PC-9 (cell line): ENCODE results near the gene C1QTNF1.
A peak's percentile ranks its signal among the peaks of the same experiment; 100 is the strongest.

Experiments used
- CTCF ChIP-seq: fragments of 200-600 bp; sonication (generic); conservative IDR thresholded peaks from 2 replicates; pipeline ENCODE4 v1.6.1; 2017; ENCODE audit warnings: mixed run types, antibody characterized with exemption, mild to moderate bottlenecking, moderate library complexity
- EZH2 ChIP-seq: fragments of 200-600 bp; sonication (generic); IDR thresholded peaks from 2 replicates; pipeline ENCODE4 v1.8.0; 2017; ENCODE audit warnings: antibody characterized with exemption, low read depth

DNA sequence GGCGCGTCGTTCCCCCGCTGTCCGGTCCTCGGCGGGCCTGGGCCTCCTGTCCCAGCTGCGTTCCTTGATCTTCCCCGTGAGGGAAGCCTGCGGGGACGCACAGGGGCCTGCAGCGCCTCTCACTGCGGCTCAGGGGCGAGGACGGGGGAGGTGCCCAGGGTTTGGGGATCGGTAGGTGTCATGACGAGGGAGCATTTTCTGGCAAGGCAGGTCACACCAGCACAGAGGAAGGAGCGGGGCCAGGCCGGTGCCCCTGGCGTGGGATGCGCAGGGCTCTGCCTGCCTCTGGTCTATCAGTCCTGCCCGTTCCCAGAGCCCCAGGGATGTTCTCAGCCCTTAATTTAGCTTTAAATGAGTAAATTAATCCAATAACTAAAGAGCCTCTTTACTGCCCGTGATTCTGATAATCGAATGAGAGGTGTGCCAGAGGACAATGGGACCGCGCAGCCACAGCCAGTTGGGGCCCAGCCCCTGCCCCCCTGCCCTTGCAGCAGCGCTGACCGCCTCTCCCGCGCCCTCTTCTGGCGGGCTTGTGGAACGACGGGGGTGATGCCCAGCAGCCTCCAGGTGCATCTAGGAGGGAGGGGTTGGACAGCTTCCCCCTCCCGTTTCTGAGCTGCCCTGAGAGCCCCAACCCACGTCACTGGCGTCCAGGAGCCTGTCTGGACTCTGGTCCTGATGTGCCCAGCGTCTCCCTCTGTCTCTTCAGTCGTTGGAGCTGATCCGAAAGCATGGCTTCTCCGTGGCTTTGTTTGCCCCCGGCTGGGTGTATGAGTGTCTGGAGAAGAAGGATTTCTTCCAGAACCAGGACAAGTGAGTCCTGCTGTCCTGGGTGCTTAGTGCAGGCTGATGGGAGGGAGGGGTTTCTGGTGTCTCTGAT is 58.6 kb downstream of the C1QTNF1 start:
- TF ChIP-seq CTCF: peak; percentile 80
- TF ChIP-seq EZH2: no peak
